Skeletal muscle satellite cell (primary cell): ENCODE results near the gene DCTN2.
A peak's percentile ranks its signal among the peaks of the same experiment; 100 is the strongest.

Experiments
- H3K27me3 ChIP-seq: 2 replicates; pipeline ENCODE4 v1.7.0; 2013; ENCODE audit warnings: low read length; ENCODE audit not compliant: control insufficient read depth, insufficient read depth
- H3K36me3 ChIP-seq: 2 replicates; pipeline ENCODE4 v1.7.0; 2013; ENCODE audit warnings: mild to moderate bottlenecking, control low read depth, low read length; ENCODE audit not compliant: insufficient read depth
- H3K4me1 ChIP-seq: 2 replicates; pipeline ENCODE4 v1.7.0; 2013; ENCODE audit warnings: low read length; ENCODE audit not compliant: control insufficient read depth, insufficient read depth
- H3K4me2 ChIP-seq: 2 replicates; pipeline ENCODE4 v1.7.0; 2013; ENCODE audit warnings: mild to moderate bottlenecking, low read length
- H3K4me3 ChIP-seq: 2 replicates; pipeline ENCODE4 v1.7.0; 2013; ENCODE audit warnings: low read length
- H3K9ac ChIP-seq: 2 replicates; pipeline ENCODE4 v1.7.0; 2013; ENCODE audit warnings: mild to moderate bottlenecking, low read depth, low read length, moderate library complexity
- H3K9me3 ChIP-seq: replicated peaks from 2 replicates; pipeline ENCODE4 v1.7.0; 2013; ENCODE audit warnings: mild to moderate bottlenecking, control low read depth, low read length

DCTN2 gene

DNA sequence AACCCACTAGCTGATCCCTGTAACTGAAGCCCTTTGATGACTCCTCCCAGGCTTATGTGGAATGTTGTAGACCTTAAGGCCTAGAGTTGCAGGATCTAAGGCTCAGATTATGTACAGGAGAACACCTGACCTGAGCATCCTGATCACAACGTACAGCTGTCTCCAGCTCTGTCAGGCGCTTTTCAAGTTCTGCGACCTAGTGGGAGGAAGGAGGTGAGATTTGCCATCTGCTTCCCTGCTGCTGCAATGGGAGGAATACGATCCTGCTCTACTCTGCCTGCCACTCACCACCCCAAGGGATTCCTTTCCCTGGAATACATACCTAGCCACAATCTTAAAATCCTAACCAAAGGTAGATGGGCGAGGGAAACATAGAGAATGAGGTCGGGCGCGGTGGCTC lies 13.9 kb downstream of the DCTN2 start:
- no peak overlapping the region for H3K4me2 ChIP-seq
- H3K36me3 ChIP-seq, result peaks cover 81% of the 10 kb centered on the region
- H3K27me3 ChIP-seq, result no peaks in the 10 kb centered on the region
- H3K9ac ChIP-seq, result no peak overlapping the region
- no peaks in the 10 kb centered on the region for H3K9me3 ChIP-seq
- H3K4me3 ChIP-seq, result no peak overlapping the region
- H3K4me1 ChIP-seq, result no peaks in the 10 kb centered on the region

DNA sequence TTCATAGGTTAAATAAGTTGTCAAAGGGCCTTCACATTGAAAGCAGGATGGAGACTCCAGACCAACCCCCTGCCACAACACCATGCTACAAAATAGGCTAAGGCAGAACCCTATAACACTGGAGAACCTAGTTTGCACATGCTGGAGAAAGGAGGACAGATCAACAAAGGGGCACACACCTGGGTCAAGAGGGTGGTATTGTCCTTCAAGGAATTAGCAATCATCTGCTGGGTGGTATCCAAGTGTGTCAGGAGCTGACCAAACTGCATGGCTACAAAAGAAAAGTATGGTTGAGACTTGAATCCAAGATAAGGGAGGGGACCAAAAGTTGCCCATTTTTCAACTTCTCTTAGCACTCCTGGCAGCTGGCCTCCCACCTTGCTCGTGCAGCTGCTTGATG lies 15.2 kb downstream of the DCTN2 start:
- Histone ChIP-seq H3K27me3 (no peaks in the 10 kb centered on the region), H3K9me3 (no peaks in the 10 kb centered on the region)

DNA sequence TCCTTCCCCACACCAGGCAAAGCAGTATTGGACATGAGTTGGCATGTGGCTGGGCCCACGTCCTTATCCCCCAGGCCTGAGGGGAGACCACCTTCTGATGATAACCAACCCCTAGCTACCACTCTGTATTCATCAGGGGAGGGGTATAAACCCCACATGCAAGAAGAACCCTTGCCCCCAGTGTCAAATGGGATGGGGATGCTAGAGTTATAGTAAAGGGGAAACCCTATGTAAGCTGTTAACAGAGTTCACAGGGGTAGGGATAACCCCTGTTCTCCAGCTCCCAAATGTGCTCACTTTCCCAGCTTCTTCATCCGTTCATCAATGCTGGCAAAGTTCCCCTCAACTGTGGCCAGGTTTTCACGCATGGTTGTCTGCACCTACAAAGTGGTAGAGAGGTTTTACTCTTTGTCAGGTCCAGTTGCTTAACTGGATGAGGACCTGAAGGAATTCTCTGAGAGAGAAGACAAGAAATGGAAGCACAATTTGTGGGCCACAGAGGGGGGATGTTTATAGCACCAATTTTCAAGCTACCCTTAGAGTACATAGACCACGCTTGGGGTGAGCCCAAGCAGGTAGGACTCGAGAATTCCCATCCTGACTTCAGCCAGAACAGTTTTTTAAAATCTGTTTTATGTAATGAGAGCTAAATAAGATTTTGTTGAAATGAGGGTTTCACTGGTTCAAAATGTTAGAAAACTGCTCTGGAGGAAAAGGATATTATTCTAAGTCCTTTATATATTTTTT lies 16.4 kb downstream of the DCTN2 start:
- Histone ChIP-seq H3K36me3 (peaks cover 89% of the 10 kb centered on the region), H3K9me3 (no peaks in the 10 kb centered on the region), H3K4me1 (no peaks in the 10 kb centered on the region), H3K9ac (no peak overlapping the region), H3K4me2 (no peak overlapping the region), H3K27me3 (no peaks in the 10 kb centered on the region), H3K4me3 (no peak overlapping the region)

More for the DNA sequence above, 15.2 kb downstream of the DCTN2 start:
- Histone ChIP-seq H3K9ac (no peak overlapping the region), H3K4me1 (no peaks in the 10 kb centered on the region), H3K36me3 (peaks cover 83% of the 10 kb centered on the region), H3K4me2 (no peak overlapping the region), H3K4me3 (no peak overlapping the region)

DNA sequence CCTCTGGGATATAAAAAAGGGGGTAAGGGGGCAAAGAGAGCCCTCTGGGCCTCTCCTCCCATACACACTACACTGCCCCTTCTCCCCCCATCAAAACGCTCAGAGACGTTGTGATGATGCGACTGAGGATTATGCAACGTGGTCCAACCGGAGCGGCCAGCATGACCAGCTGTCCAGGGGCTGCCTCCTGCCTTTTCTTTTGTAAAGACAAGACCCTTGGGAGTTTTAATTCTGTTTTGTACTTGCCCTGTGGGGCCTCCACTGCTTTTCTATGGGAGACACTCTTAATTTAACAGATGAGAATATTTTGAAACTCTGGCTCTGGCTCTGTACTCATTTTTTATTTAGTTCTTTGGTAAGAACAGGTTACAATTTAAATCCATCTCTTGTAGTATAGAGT lies 17.2 kb downstream of the DCTN2 start:
- no peaks in the 10 kb centered on the region for H3K9me3 ChIP-seq
- no peaks in the 10 kb centered on the region for H3K27me3 ChIP-seq
- H3K4me1 ChIP-seq, result peaks cover 5% of the 10 kb centered on the region
- H3K4me3 ChIP-seq, result no peak overlapping the region
- H3K9ac ChIP-seq, result no peak overlapping the region
- peaks cover 88% of the 10 kb centered on the region for H3K36me3 ChIP-seq
- no peak overlapping the region for H3K4me2 ChIP-seq

DNA sequence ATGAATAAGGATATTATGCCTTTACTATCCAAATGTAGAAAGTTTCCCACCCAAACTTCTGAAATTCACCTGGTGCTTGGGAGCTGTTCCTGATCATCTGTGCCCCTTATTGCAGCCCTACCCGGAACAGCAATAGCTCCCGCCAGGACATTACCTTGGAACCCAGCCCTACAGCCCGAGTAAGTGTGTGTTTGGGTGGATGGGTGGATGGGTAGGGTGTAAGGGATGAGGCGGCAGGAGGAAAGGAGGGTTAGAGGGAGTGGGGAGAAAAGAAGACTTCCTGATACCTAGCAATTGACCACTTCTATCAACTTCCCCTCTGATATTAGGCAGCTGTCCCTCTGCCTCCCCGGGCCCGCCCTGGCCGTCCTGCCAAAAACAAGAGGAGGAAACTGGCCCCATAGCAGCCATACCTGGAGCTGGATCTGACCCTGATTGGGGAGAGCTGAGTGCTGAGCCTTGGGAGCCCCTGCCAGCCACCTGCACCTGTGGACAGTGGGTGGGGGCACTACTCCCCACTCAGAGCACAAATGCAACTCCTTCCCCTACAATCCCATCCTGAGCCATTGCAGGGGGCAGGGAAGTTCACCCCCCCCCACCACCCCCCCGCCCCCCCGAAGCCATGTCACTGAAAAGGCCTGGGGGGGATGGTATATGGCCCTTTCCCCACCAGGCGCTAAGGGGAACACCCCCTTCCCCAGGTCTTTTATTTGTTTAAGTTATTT lies 18.0 kb downstream of the DCTN2 start:
- H3K4me1 ChIP-seq, result peaks cover 13% of the 10 kb centered on the region
- H3K9ac ChIP-seq, result no peak overlapping the region
- H3K4me2 ChIP-seq, result no peak overlapping the region
- no peak overlapping the region for H3K4me3 ChIP-seq
- peaks cover 87% of the 10 kb centered on the region for H3K36me3 ChIP-seq
- no peaks in the 10 kb centered on the region for H3K27me3 ChIP-seq
- no peaks in the 10 kb centered on the region for H3K9me3 ChIP-seq

DNA sequence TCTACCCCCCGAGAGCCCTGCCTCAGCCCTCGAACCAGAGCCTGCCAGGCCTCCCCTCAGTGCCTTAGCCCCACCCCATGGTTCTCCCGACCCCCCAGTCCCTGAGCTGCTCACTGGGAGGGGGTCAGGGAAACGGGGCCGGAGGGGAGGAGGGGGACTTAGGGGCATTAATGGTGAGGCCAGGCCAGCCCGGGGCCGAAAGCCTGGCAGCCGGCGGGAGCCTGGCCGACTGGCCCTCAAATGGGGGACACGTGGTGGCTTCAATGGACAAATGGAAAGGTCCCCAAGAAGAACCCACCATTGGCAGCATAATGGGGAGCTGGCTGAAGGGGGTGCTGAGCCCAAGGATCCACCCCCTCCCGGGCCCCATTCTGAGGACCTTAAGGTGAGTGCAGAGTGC lies 18.8 kb downstream of the DCTN2 start:
- no peaks in the 10 kb centered on the region for H3K27me3 ChIP-seq
- no peak overlapping the region for H3K4me3 ChIP-seq
- no peak overlapping the region for H3K9ac ChIP-seq
- H3K9me3 ChIP-seq, result no peaks in the 10 kb centered on the region
- H3K4me1 ChIP-seq, result peaks cover 18% of the 10 kb centered on the region
- H3K36me3 ChIP-seq, result peaks cover 81% of the 10 kb centered on the region
- no peak overlapping the region for H3K4me2 ChIP-seq

DNA sequence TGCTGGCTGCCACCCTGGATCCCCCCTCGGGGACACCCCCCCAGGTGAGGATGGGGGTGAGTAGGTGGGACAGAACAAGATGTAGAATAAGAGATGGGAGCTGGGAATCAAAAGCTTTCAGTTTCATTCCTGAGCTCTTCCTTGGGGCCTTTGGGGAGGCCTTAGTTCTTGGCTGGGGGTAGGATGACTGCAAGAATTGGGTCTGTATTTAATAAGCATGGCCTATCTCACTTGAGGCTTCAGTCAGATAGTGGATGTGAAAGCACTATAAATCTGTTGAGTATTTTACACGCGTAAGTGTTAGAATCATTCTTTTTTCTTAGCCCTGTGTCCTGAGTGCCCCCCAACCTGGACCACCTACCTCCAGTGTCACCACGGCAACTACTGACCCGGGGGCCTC lies 19.8 kb downstream of the DCTN2 start:
- H3K4me3 ChIP-seq, result no peak overlapping the region
- H3K4me2 ChIP-seq, result no peak overlapping the region
- peaks cover 19% of the 10 kb centered on the region for H3K4me1 ChIP-seq
- no peaks in the 10 kb centered on the region for H3K9me3 ChIP-seq
- H3K27me3 ChIP-seq, result no peaks in the 10 kb centered on the region
- H3K36me3 ChIP-seq, result peaks cover 71% of the 10 kb centered on the region
- no peak overlapping the region for H3K9ac ChIP-seq

DNA sequence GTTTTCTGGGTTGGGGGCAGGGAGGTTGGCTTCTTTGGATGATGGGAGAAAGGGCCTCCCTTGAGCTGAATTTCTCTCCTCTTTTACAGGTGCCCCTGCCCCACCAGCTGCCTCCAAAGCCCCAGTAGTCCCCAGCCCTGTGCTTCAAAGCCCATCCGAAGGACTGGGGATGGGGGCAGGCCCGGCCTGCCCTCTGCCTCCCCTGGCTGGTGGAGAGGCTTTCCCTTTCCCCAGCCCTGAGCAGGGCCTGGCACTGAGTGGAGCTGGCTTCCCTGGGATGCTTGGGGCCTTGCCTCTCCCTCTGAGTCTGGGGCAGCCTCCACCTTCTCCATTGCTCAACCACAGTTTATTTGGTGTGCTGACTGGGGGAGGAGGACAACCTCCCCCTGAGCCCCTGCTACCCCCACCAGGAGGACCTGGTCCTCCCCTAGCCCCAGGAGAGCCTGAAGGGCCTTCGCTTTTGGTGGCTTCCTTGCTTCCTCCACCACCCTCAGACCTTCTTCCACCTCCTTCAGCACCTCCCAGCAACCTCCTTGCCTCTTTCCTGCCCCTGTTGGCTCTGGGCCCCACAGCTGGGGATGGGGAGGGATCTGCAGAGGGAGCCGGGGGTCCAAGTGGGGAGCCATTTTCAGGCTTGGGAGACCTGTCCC lies 20.4 kb downstream of the DCTN2 start:
- Histone ChIP-seq H3K9ac (no peak overlapping the region), H3K4me2 (no peak overlapping the region), H3K9me3 (no peaks in the 10 kb centered on the region), H3K27me3 (no peaks in the 10 kb centered on the region), H3K36me3 (peaks cover 65% of the 10 kb centered on the region), H3K4me3 (no peak overlapping the region), H3K4me1 (peaks cover 25% of the 10 kb centered on the region)

DNA sequence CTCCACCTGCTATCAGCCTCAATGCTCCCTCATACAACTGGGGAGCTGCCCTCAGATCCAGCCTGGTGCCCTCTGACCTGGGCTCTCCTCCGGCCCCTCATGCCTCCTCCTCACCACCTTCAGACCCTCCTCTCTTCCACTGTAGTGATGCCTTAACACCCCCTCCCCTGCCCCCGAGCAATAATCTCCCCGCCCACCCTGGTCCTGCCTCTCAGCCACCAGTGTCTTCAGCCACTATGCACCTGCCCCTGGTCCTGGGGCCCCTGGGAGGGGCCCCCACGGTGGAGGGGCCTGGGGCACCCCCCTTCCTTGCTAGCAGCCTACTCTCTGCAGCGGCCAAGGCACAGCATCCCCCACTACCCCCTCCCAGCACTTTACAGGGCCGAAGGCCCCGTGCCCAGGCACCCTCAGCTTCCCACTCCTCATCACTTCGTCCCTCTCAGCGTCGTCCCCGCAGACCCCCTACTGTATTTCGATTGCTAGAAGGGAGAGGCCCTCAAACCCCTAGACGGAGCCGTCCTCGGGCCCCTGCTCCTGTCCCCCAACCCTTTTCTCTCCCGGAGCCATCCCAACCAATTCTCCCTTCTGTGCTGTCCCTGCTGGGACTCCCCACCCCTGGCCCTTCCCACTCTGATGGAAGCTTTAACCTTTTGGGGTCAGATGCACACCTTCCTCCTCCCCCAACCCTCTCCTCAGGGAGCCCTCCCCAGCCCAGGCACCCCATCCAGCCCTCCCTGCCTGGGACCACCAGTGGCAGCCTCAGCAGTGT lies 21.2 kb downstream of the DCTN2 start:
- H3K9me3 ChIP-seq, result no peaks in the 10 kb centered on the region
- H3K27me3 ChIP-seq, result no peaks in the 10 kb centered on the region
- no peak overlapping the region for H3K4me2 ChIP-seq
- peaks cover 33% of the 10 kb centered on the region for H3K4me1 ChIP-seq
- no peak overlapping the region for H3K9ac ChIP-seq
- H3K4me3 ChIP-seq, result no peak overlapping the region
- peaks cover 57% of the 10 kb centered on the region for H3K36me3 ChIP-seq

DNA sequence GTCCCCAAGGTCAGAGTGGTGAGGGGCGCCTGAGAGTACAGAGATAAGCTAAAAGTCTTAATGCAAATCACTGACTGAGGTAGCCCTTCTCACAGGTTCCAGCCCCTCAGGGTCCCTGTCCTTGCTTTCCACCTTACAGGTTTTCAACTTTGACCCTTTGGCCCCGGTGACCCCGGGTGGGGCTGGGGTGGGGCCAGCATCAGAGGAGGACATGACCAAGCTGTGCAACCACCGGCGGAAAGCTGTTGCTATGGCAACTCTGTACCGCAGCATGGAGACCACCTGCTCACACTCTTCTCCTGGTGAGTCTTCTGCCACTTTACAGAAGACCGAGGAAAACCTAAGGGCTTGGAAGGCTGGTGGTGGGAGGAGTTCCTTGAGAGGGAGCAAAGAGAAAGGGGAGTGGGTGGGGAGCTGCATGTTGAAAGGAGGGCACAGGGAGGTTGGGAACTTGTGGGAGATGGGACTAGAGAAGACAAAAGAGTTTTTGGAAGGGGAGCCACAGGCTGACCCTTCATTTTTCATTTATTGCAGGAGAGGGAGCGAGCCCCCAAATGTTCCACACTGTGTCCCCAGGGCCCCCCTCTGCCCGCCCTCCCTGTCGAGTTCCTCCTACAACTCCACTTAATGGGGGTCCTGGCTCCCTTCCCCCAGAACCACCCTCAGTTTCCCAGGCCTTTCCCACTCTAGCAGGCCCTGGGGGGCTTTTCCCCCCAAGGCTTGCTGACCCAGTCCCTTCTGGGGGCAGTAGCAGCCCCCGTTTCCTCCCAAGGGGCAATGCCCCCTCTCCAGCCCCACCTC lies 22.0 kb downstream of the DCTN2 start:
- Histone ChIP-seq H3K9me3 (no peaks in the 10 kb centered on the region), H3K4me3 (peak overlapping the region; percentile 85), H3K4me1 (peaks cover 34% of the 10 kb centered on the region), H3K27me3 (no peaks in the 10 kb centered on the region), H3K36me3 (peaks cover 50% of the 10 kb centered on the region), H3K9ac (peak overlapping the region; percentile 86), H3K4me2 (peak overlapping the region; percentile 92)
